Omental fat pad (tissue), 4 donors: ENCODE results near the gene RAB3GAP2. TPM values are rescaled to one million over a fixed set of nuclear protein-coding genes. Genes with fewer than 3 reads are reported as not detected.
"Not testable (repeated sequence)": the region's sequence is repeated elsewhere in the genome, so short reads cannot be mapped to it uniquely, and the experiment has no call there.

Source experiments
- ATAC-seq: fragments of 150-250 bp; one replicate; pipeline ENCODE4 v1.9.1; 2016; ENCODE audit warnings: mild to moderate bottlenecking, moderate library complexity; ENCODE audit not compliant: low FRiP score
- DNase-seq: peaks from one replicate; pipeline ENCODE4 v3.0.0-alpha.2; 2019; ENCODE audit warnings: low spot score
- total RNA-seq, 4 donors: library from RNA; depleted of rRNA; stranded (reverse); fragments of >200 nt; gene quantifications; one replicate each; pipeline ENCODE4 v1.1.0, GENCODE V29; 2016
- TF ChIP-seq, protein P1 (sequence below), 3 donors: fragments of 450-650 bp; IDR thresholded peaks; one replicate each; pipeline ENCODE4 v1.5.1; 2016 to 2017; ENCODE audit warnings: antibody characterized with exemption in 3 of 3, mild to moderate bottlenecking in 3 of 3, moderate library complexity in 2 of 3

Gene RAB3GAP2
- total RNA-seq, 4 donors from 2014 or later = 22.0 to 37.0 (median 30.4) TPM

DNA sequence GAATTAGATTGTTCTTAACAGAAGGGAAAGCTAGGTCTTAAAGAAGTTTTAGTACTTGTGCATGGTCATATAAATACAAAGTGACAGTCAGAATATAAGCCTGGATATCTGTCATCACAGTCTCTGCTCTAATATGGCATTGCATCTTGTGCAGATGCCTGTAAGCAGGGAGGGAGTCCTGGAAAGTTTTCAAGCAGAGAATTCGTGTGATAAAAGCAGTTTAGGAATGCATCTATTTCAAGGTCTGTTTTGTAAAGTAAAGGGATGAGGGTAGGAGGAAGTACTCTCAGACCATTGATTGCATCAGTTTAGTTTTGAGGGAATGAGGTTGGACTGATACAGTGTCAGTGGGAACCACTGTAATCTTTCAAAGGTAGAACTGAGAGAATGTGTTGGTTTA lies 147.7 kb downstream of the RAB3GAP2 start:
- DNase-seq (no peak), ATAC-seq (no peak)
- TF ChIP-seq, protein P1, sequence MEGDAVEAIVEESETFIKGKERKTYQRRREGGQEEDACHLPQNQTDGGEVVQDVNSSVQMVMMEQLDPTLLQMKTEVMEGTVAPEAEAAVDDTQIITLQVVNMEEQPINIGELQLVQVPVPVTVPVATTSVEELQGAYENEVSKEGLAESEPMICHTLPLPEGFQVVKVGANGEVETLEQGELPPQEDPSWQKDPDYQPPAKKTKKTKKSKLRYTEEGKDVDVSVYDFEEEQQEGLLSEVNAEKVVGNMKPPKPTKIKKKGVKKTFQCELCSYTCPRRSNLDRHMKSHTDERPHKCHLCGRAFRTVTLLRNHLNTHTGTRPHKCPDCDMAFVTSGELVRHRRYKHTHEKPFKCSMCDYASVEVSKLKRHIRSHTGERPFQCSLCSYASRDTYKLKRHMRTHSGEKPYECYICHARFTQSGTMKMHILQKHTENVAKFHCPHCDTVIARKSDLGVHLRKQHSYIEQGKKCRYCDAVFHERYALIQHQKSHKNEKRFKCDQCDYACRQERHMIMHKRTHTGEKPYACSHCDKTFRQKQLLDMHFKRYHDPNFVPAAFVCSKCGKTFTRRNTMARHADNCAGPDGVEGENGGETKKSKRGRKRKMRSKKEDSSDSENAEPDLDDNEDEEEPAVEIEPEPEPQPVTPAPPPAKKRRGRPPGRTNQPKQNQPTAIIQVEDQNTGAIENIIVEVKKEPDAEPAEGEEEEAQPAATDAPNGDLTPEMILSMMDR (IDR thresholded peaks at IDR 0.05) = no peak

DNA sequence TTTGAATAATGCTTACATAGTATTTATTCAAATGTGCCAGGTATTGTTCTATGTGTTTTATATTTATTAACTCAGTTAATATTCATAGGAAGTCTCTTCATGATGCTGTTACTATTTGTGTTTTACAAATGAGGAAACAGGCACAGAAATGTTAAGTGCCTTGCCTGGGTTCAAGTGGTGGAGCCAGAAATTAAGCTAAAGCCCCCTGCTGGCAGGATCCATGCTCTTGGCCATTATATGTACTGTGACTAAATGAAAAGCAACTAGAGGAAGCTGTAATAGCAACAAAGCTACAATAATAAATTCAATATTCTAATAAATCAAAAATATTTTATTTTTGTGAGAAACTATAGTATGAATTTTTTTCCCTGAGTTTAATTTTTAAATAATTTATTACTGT lies 148.4 kb downstream of the RAB3GAP2 start:
- DNase-seq = no peak
- TF ChIP-seq, protein P1 (IDR thresholded peaks at IDR 0.05) = no peak
- ATAC-seq = no peak

DNA sequence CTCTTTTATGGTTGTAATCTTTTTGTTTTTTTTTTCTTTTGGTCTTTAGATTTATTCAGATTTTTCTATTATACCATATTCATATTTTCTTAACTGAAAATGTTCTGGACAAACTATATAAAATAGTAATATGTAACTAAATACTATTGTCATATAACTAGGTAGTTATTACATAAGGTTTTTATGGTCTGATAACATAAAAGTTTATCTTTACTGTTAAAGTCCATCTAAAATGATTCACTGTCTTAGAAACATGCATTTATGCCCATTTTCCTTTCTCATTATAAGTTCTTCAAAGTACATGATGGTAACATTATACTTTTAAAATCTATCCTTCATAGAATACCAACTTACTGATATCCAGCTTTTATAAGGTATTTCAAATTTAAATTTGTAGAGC lies 149.2 kb downstream of the RAB3GAP2 start:
- DNase-seq (no peak), ATAC-seq (no peak)
- TF ChIP-seq, protein P1 (IDR thresholded peaks at IDR 0.05) = no peak

DNA sequence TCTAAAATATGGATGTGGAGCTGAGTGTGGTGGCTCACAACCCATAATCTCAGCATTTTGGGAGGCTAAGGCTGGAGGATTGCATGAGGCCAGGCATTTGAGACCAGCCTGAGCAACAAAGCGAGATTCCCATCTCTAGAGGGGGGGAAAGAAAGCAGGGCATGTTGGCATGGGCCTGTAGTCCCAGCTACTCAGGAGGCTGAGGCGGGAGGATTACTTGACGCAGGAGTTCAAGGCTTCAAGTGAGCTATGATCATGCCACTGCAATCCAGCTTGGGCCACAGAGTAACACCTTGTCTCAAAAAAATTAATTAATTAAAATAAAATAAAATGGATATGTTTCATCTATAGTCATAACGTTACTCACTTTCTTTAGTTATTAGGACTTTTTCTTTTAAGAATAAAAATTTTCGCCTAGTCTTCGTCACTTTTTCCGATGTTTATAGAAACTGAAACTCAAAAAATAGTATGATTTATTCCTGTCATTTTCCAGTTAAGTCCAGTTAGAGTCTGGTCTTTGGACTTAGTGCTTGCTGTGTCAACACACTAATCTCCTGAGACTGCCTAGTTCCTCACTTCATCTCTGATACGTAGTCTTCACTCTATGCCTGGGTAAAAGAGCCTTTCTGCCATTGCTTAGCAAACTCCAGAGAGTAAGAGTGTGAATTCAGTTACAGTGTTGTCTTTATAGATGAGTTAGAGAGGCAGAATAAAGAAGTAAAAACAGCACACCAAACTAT lies 150.3 kb downstream of the RAB3GAP2 start:
- ATAC-seq (no peak), DNase-seq (no peak)
- TF ChIP-seq, protein P1 (IDR thresholded peaks at IDR 0.05) = no peak

DNA sequence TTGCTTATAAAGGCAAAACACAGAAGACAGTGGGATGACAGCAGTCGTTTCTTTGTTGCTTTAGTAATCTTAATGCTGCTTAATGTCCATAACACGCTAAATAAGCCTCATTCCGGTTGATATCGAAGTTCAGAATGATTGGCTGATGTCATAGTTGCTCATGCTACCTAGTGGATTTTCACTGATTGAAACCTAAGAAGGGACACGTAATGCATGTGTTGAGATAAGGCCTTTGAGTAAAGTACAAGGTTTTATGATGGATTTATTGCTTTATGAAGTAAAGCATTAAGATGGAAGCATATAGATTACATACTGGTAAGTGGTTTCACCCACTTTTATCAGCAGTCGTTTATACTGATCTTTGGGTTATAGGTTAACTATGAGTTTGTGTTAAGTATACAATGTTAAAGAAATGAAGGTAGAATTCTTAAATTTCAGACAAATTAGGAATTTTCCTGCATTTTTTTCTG lies 153.2 kb downstream of the RAB3GAP2 start:
- TF ChIP-seq, protein P1 (IDR thresholded peaks at IDR 0.05) = no peak
- DNase-seq (no peak), ATAC-seq (no peak)

DNA sequence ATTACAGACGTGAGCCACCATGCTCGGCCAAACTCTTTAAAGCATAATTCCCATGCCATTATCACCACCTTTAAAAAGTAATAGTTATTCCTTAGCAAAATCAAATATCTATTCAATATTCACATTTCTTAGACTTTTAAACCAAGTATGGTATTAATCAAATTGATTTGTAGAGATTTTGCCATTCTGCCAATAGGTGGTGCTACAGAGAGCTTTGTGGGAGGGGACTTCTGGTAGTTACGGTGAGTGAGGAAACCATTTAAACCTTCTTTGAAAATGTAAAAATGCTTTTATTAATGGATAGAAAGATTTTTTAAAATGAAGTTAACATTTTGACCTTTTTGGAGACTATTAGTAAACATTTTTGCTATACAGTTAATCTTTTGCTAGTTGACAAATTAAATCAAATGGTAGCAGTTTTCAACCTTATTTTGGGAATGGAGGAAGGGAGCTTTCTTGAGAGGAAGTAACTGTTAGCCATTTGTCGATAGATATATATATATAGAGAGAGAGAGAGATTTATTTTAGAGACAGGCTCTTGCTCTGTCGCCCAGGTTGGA lies 159.0 kb downstream of the RAB3GAP2 start:
- ATAC-seq (no peak), DNase-seq (no peak)
- TF ChIP-seq, protein P1 (IDR thresholded peaks at IDR 0.05) = no peak

DNA sequence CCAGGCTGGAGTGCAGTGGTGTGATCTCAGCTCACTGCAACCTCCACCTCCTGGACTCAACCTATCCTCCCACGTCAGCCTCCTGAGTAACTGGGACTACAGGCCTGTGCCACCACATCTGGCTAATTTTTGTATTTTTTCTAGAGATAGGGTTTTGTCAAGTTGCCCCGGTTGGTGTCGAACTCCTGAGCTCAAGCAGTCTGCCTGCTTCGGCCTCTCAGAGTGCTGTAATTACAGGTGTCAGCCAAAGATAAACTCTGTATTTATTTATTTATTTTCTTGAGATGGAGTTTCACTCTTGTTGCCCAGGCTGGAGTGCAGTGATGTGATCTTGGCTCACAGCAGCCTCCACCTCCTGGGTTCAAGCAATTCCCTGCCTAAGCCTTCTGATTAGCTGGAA lies 159.7 kb downstream of the RAB3GAP2 start:
- DNase-seq, ATAC-seq: not testable (repeated sequence)

DNA sequence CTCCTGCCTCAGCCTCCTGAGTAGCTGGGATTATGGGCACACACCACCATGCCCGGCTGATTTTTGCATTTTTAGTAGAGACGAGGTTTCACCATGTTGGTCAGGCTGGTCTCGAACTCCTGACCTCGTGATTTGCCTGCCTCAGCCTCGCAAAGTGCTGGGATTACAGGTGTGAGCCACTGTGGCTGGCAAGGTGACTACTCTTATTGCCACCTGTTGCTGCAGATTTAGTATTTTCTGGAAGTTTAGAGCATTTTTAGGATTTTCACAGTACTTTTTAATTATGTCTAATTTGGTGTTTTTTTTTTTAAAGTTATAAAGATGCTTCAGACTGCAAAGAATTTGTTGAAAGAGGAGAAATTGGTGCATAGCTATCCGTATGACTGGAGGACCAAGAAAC lies 161.8 kb downstream of the RAB3GAP2 start:
- not testable (repeated sequence) for ATAC-seq, DNase-seq
